DND-41 (cell line): Measurements from ENCODE around the gene KSR1.

Source experiments
- EZH2 ChIP-seq: IDR thresholded peaks from 3 replicates; pipeline ENCODE4 v1.6.1; 2012; ENCODE audit warnings: borderline replicate concordance, low read depth, mild to moderate bottlenecking, moderate library complexity, low read length, inconsistent platforms; ENCODE audit not compliant: severe bottlenecking
- TF ChIP-seq, protein P1 (sequence below): IDR thresholded peaks from 2 replicates; pipeline ENCODE4 v1.5.1; 2012; ENCODE audit warnings: borderline replicate concordance, low read length, moderate library complexity, mild to moderate bottlenecking; ENCODE audit not compliant: poor library complexity, severe bottlenecking; ENCODE audit errors: extremely low read depth

DNA sequence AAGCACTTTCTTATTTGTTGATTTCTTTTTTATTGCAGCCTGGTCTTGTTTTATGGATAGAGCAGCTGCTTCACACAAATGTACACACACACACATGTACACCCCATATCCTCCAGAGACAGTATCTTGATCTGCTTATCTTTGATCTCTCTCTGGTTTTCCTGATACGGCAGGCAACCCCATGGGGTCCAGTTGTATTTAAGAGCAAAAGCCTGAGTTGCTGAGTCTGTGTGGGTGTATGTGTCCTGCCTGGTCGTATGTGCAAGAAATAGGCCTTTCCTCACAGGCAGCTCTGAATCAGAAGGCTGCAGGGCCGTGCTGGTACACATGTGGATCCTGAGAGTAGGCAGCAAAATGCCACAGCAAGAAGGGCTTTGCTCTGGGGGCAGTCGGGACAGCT lies 160.2 kb downstream of the KSR1 start:
- TF ChIP-seq, protein P1, sequence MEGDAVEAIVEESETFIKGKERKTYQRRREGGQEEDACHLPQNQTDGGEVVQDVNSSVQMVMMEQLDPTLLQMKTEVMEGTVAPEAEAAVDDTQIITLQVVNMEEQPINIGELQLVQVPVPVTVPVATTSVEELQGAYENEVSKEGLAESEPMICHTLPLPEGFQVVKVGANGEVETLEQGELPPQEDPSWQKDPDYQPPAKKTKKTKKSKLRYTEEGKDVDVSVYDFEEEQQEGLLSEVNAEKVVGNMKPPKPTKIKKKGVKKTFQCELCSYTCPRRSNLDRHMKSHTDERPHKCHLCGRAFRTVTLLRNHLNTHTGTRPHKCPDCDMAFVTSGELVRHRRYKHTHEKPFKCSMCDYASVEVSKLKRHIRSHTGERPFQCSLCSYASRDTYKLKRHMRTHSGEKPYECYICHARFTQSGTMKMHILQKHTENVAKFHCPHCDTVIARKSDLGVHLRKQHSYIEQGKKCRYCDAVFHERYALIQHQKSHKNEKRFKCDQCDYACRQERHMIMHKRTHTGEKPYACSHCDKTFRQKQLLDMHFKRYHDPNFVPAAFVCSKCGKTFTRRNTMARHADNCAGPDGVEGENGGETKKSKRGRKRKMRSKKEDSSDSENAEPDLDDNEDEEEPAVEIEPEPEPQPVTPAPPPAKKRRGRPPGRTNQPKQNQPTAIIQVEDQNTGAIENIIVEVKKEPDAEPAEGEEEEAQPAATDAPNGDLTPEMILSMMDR: no peak
- TF ChIP-seq EZH2: no peak
